Esophagus muscularis mucosa (tissue), 4 donors: ENCODE data around the gene NMT2. TPM values are rescaled to one million over a fixed set of nuclear protein-coding genes. Genes with fewer than 3 reads are reported as not detected.

Source experiments
- DNase-seq: peaks from one replicate; pipeline ENCODE4 v3.0.0-alpha.2; 2017; ENCODE audit errors: extremely low spot score
- H3K27ac ChIP-seq, 4 donors: fragments of 200-600 bp; sonication (generic); replicated peaks in 1 of 4; 1 replicate in 3 of 4; 2 replicates in 1 of 4; pipeline ENCODE4 v1.5.1; 2016 to 2019; ENCODE audit warnings: mild to moderate bottlenecking in 1 of 4
- H3K27me3 ChIP-seq, 4 donors: fragments of 200-600 bp; sonication (generic); one replicate each; pipeline versions ENCODE4 v1.5.1 to v1.6.0; 2016 to 2019
- H3K36me3 ChIP-seq, 4 donors: fragments of 200-600 bp; sonication (generic); one replicate each; pipeline ENCODE4 v1.5.1; 2016 to 2019
- H3K4me1 ChIP-seq, 4 donors: fragments of 200-600 bp; sonication (generic); one replicate each; pipeline ENCODE4 v1.5.1; 2016 to 2019
- H3K4me3 ChIP-seq, 4 donors: fragments of 200-600 bp; sonication (generic); 1 replicate in 2 of 4; 2 replicates in 2 of 4; pipeline ENCODE4 v1.5.1; 2016 to 2019; ENCODE audit warnings: mild to moderate bottlenecking in 4 of 4, moderate library complexity in 1 of 4
- H3K9me3 ChIP-seq, 4 donors: fragments of 200-600 bp; sonication (generic); 1 replicate in 3 of 4; 2 replicates in 1 of 4; pipeline ENCODE4 v1.5.1; 2016 to 2019
- CTCF ChIP-seq, 3 experiments: fragments of 200-600 bp in 2 of 3; fragments of 450-650 bp in 1 of 3; sonication (generic) in 2 of 3; IDR thresholded peaks; one replicate each; pipeline ENCODE4 v1.5.1; 2017 to 2019; ENCODE audit warnings: antibody characterized with exemption in 3 of 3, mild to moderate bottlenecking in 2 of 3, moderate library complexity in 1 of 3
- EP300 ChIP-seq: sonication (generic); formaldehyde crosslinking; IDR thresholded peaks from one replicate; pipeline ENCODE4 v1.6.1; 2017; ENCODE audit warnings: antibody characterized with exemption
- POLR2A ChIP-seq: fragments of 450-650 bp; IDR thresholded peaks from one replicate; pipeline ENCODE4 v1.6.1; 2017; ENCODE audit warnings: antibody characterized with exemption, moderate library complexity, mild to moderate bottlenecking, low read depth
- POLR2AphosphoS5 ChIP-seq, 2 donors: sonication (generic); formaldehyde crosslinking; IDR thresholded peaks; one replicate each; pipeline ENCODE4 v1.6.1; 2017; ENCODE audit warnings: antibody characterized with exemption in 2 of 2
- WGBS: methylation state at CpG from one replicate; pipeline ENCODE4 v1.1.5; 2018; 5-methylcytosine and 5-hydroxymethylcytosine counted together
- intact Hi-C: fragments of 100-400 bp; cut with DNase I; formaldehyde crosslinking; loops from one replicate; pipeline ENCODE4 v1.15.1; 2023
- total RNA-seq, 4 donors: library from RNA; depleted of rRNA; stranded (reverse); fragments of >200 nt; gene quantifications; one replicate each; pipeline versions ENCODE4 v1.1.0 to v1.2.1, GENCODE V29; 2016

The NMT2 gene
- total RNA-seq, 4 donors from 2014 or later, result 14.1 to 23.2 (median 16.0) TPM

GRCh38 chr10:15147594-15148392, 20.7 kb downstream of the NMT2 start:
- Histone ChIP-seq H3K4me3 (no peak overlapping the region), H3K4me1 (peaks cover 0 to 10% (median 6%) of the 10 kb centered on the region in 4 donors), H3K36me3 (no peaks in the 10 kb centered on the region), H3K9me3 (no peaks in the 10 kb centered on the region), H3K27ac (no peak overlapping the region), H3K27me3 (no peaks in the 10 kb centered on the region)
- intact Hi-C loops, result no loop called here
- WGBS, result 66% methylated on average over 4 of the region's 4 CpGs
- TF ChIP-seq POLR2A (no peak), POLR2AphosphoS5 (IDR thresholded peaks at IDR 0.05) (no peak), CTCF (IDR thresholded peaks at IDR 0.05) (no peak), EP300 (no peak)
- no peak for DNase-seq

- H3K9me3 ChIP-seq, result no peaks in the 10 kb centered on the region
- no peak for DNase-seq
- peaks cover 0 to 19% (median 5%) of the 10 kb centered on the region in 4 donors for H3K4me1 ChIP-seq
- TF ChIP-seq POLR2A (no peak), EP300 (no peak), CTCF (IDR thresholded peaks at IDR 0.05) (no peak), POLR2AphosphoS5 (IDR thresholded peaks at IDR 0.05) (no peak)
- H3K27ac ChIP-seq, result no peak overlapping the region
- WGBS, result 90% methylated on average over 7 of the region's 7 CpGs
- peaks cover 0 to 1% (median 0%) of the 10 kb centered on the region in 4 donors for H3K36me3 ChIP-seq
- no peak overlapping the region for H3K4me3 ChIP-seq
- H3K27me3 ChIP-seq, result no peaks in the 10 kb centered on the region
- intact Hi-C loops, result no loop called here
Measured at GRCh38 chr10:15146366-15146765, 22.1 kb downstream of the NMT2 start.

GRCh38 chr10:15144788-15145187, 23.7 kb downstream of the NMT2 start:
- intact Hi-C loops, result no loop called here
- H3K36me3 ChIP-seq, result peaks cover 0 to 15% (median 8%) of the 10 kb centered on the region in 4 donors
- H3K4me1 ChIP-seq, result peaks cover 0 to 19% (median 5%) of the 10 kb centered on the region in 4 donors
- no peak overlapping the region for H3K27ac ChIP-seq
- 93% methylated on average over 4 of the region's 4 CpGs for WGBS
- no peak for TF ChIP-seq EP300
- no peak for TF ChIP-seq POLR2A
- no peak for TF ChIP-seq POLR2AphosphoS5 (IDR thresholded peaks at IDR 0.05)
- TF ChIP-seq CTCF (IDR thresholded peaks at IDR 0.05), result no peak
- H3K27me3 ChIP-seq, result no peaks in the 10 kb centered on the region
- H3K4me3 ChIP-seq, result no peak overlapping the region
- no peak for DNase-seq
- H3K9me3 ChIP-seq, result no peaks in the 10 kb centered on the region

GRCh38 chr10:15141136-15142054, 27.1 kb downstream of the NMT2 start:
- Histone ChIP-seq H3K4me1 (peaks cover 0 to 16% (median 2%) of the 10 kb centered on the region in 4 donors), H3K9me3 (no peaks in the 10 kb centered on the region), H3K36me3 (peaks cover 0 to 29% (median 16%) of the 10 kb centered on the region in 4 donors), H3K27me3 (no peaks in the 10 kb centered on the region), H3K27ac (no peak overlapping the region), H3K4me3 (no peak overlapping the region)
- intact Hi-C loops, result no loop called here
- TF ChIP-seq POLR2AphosphoS5 (IDR thresholded peaks at IDR 0.05) (no peak), POLR2A (no peak), EP300 (no peak), CTCF (IDR thresholded peaks at IDR 0.05) (no peak)
- WGBS, result 81% methylated on average over 16 of the region's 16 CpGs
- no peak for DNase-seq
